ENCODE data around the gene PDE9A.

GRCh38 chr21:42777757-42778344 lies 124.4 kb downstream of the PDE9A start:
- TF ChIP-seq CTCF (IDR thresholded peaks at IDR 0.05; ENCODE audit: insufficient read depth, low read length), result no peak
- TF ChIP-seq GABPA (IDR thresholded peaks at IDR 0.05; ENCODE audit: low read depth), result no peak
- no peak for TF ChIP-seq REST (IDR thresholded peaks at IDR 0.05; ENCODE audit: insufficient replicate concordance, low read depth)
- TF ChIP-seq POLR2AphosphoS5 (IDR thresholded peaks at IDR 0.05; ENCODE audit: low read depth), result no peak
